Neural progenitor cell (in vitro differentiated cells): Measurements from ENCODE around the gene SMPDL3A.

Experiments used
- CTCF ChIP-seq: fragments of 200-600 bp; sonication (generic); IDR thresholded peaks from 2 replicates; pipeline ENCODE4 v1.5.1; 2017; ENCODE audit warnings: antibody characterized with exemption, mild to moderate bottlenecking
- EZH2 ChIP-seq: fragments of 200-600 bp; sonication (generic); IDR thresholded peaks from 2 replicates; pipeline ENCODE4 v1.6.1; 2017; ENCODE audit warnings: antibody characterized with exemption, mild to moderate bottlenecking, moderate library complexity
- EZH2phosphoT487 ChIP-seq: fragments of 200-600 bp; sonication (generic); IDR thresholded peaks from 2 replicates; pipeline ENCODE4 v1.6.1; 2017; ENCODE audit warnings: antibody characterized with exemption

GRCh38 chr6:122788663-122789181 is 336 bp upstream of the SMPDL3A start:
- TF ChIP-seq CTCF, result no peak
- TF ChIP-seq EZH2, result no peak
- no peak for TF ChIP-seq EZH2phosphoT487
